ENCODE results near the gene CLIC3.

The CLIC3 gene

GRCh38 chr9:137025517-137025966 is 29.2 kb upstream of the CLIC3 start:
- DNase-seq (ENCODE audit: low read depth), result no peak
- H3K4me3 ChIP-seq (ENCODE audit: low read length), result no peak overlapping the region
- no peak for TF ChIP-seq CTCF (conservative IDR thresholded peaks at IDR 0.05; ENCODE audit: low read length)

- no peak for TF ChIP-seq CTCF (conservative IDR thresholded peaks at IDR 0.05; ENCODE audit: low read length)
- DNase-seq (ENCODE audit: low read depth), result no peak
- H3K4me3 ChIP-seq (ENCODE audit: low read length), result no peak overlapping the region
These were observed 27.2 kb upstream of the CLIC3 start for GRCh38 chr9:137023583-137023991.

GRCh38 chr9:137023157-137023556 is 26.8 kb upstream of the CLIC3 start:
- no peak for DNase-seq (ENCODE audit: low read depth)
- H3K4me3 ChIP-seq (ENCODE audit: low read length), result no peak overlapping the region

GRCh38 chr9:137022662-137023008 is 26.3 kb upstream of the CLIC3 start:
- H3K4me3 ChIP-seq (ENCODE audit: low read length), result no peak overlapping the region
- DNase-seq (ENCODE audit: low read depth), result no peak
- TF ChIP-seq CTCF (conservative IDR thresholded peaks at IDR 0.05; ENCODE audit: low read length), result no peak

More at GRCh38 chr9:137023157-137023556, 26.8 kb upstream of the CLIC3 start:
- TF ChIP-seq CTCF (conservative IDR thresholded peaks at IDR 0.05; ENCODE audit: low read length), result no peak

GRCh38 chr9:137021979-137022661 is 25.8 kb upstream of the CLIC3 start:
- no peak overlapping the region for H3K4me3 ChIP-seq (ENCODE audit: low read length)
- peak; percentile 35 for DNase-seq (ENCODE audit: low read depth)
- TF ChIP-seq CTCF (conservative IDR thresholded peaks at IDR 0.05; ENCODE audit: low read length), result no peak

- TF ChIP-seq CTCF (conservative IDR thresholded peaks at IDR 0.05; ENCODE audit: low read length), result no peak
- DNase-seq (ENCODE audit: low read depth), result no peak
- H3K4me3 ChIP-seq (ENCODE audit: low read length), result no peak overlapping the region
These were observed 25.2 kb upstream of the CLIC3 start for GRCh38 chr9:137021568-137021978.

- no peak overlapping the region for H3K4me3 ChIP-seq (ENCODE audit: low read length)
- DNase-seq (ENCODE audit: low read depth), result no peak
- TF ChIP-seq CTCF (conservative IDR thresholded peaks at IDR 0.05; ENCODE audit: low read length), result no peak
These were observed 24.6 kb upstream of the CLIC3 start for GRCh38 chr9:137020771-137021567.
